K562 (cell line): ENCODE data around the gene ANO6. TPM values are rescaled to one million over a fixed set of nuclear protein-coding genes. Genes with fewer than 3 reads are reported as not detected.

Experiments
- ARID2 ChIP-seq: fragments of 450-650 bp; IDR thresholded peaks from 2 replicates; pipeline ENCODE4 v1.6.1; 2017; ENCODE audit warnings: antibody characterized with exemption, mild to moderate bottlenecking
- ARID4B ChIP-seq: sonication (generic); formaldehyde crosslinking; IDR thresholded peaks from 2 replicates; pipeline ENCODE4 v1.8.0; 2022; ENCODE audit warnings: mild to moderate bottlenecking, missing genetic modification reagents
- BHLHE40 ChIP-seq: IDR thresholded peaks from 2 replicates; pipeline ENCODE4 v1.6.1; 2011; ENCODE audit warnings: low read length, improper control_type of control experiment
- CC2D1A ChIP-seq: fragments of 450-650 bp; IDR thresholded peaks from 2 replicates; pipeline ENCODE4 v1.6.1; 2017; ENCODE audit warnings: mild to moderate bottlenecking
- CHD4 ChIP-seq: fragments of 200-600 bp; sonication (generic); IDR thresholded peaks from 3 replicates; pipeline ENCODE4 v1.6.1; 2012; ENCODE audit warnings: low read depth, mild to moderate bottlenecking, mixed read lengths, low read length, inconsistent platforms; ENCODE audit not compliant: insufficient read depth, insufficient replicate concordance, poor library complexity, severe bottlenecking
- ETV5 ChIP-seq: sonication (generic); formaldehyde crosslinking; IDR thresholded peaks from 2 replicates; pipeline ENCODE4 v1.4.0; 2020; ENCODE audit warnings: low read depth, mild to moderate bottlenecking, missing genetic modification reagents
- HNRNPL ChIP-seq: fragments of 200-400 bp; formaldehyde crosslinking; IDR thresholded peaks from 2 replicates; pipeline ENCODE4 v1.6.1; 2017; ENCODE audit warnings: low read depth, mild to moderate bottlenecking, low read length
- IFI16 ChIP-seq: fragments of 250-450 bp; sonication (Bioruptor Pico); IDR thresholded peaks from 2 replicates; pipeline ENCODE4 v2.1.2; 2022; ENCODE audit warnings: mild to moderate bottlenecking, inconsistent platforms
- KLF10 ChIP-seq: fragments of 250-450 bp; sonication (Bioruptor Pico); IDR thresholded peaks from 2 replicates; pipeline ENCODE4 v1.6.1; 2021; ENCODE audit warnings: matching md5 sums
- LEF1 ChIP-seq: fragments of 450-650 bp; IDR thresholded peaks from 2 replicates; pipeline ENCODE4 v1.6.1; 2016; ENCODE audit warnings: mild to moderate bottlenecking
- NFE2 ChIP-seq: IDR thresholded peaks from 2 replicates; pipeline ENCODE4 v1.6.1; 2014; ENCODE audit warnings: antibody characterized with exemption, low read depth
- SNRNP70 ChIP-seq: fragments of 200-400 bp; formaldehyde crosslinking; optimal IDR thresholded peaks from 2 replicates; pipeline ENCODE3; 2017; ENCODE audit warnings: low read depth, low read length
- ZC3H8 ChIP-seq: fragments of 450-650 bp; IDR thresholded peaks from 2 replicates; pipeline ENCODE4 v1.6.1; 2017
- ZNF12 ChIP-seq: sonication (generic); formaldehyde crosslinking; IDR thresholded peaks from 2 replicates; pipeline ENCODE4 v1.4.0; 2020; ENCODE audit warnings: mild to moderate bottlenecking, missing genetic modification reagents
- polyA plus RNA-seq, 8 experiments: library from polyadenylated mRNA; depleted of rRNA in 4 of 8; stranded (reverse) in 5 of 8; unstranded in 3 of 8; fragments of >200 nt; fragmentation: Nextera tagmentation in 2 of 8; fragmentation: Illumina TruSeq in 1 of 8; extraction: Ambion mirVana in 2 of 8; extraction: Trizol in 1 of 8; gene quantifications; 2 replicates each; pipeline versions ENCODE4 v1.2.1 to v1.2.3, GENCODE V29; 2011 to 2014; ENCODE audit warnings: inconsistent platforms in 1 of 8, missing spikeins in 1 of 8
- total RNA-seq, 7 experiments: library from RNA; depleted of rRNA in 6 of 7; stranded (reverse); fragments of >200 nt in 6 of 7; fragmentation: Illumina TruSeq in 2 of 7; extraction: Trizol in 2 of 7; gene quantifications; 2 replicates each; pipeline versions ENCODE4 v1.2.1 to v1.2.3, GENCODE V29; 2011 to 2021; ENCODE audit warnings: low replicate concordance in 1 of 7
- TF ChIP-seq, protein P1 (sequence below): sonication (generic); formaldehyde crosslinking; IDR thresholded peaks from 2 replicates; pipeline ENCODE4 v1.9.0; 2022; ENCODE audit warnings: mild to moderate bottlenecking, missing genetic modification reagents
- TF ChIP-seq, protein P2 (sequence below): fragments of 200-800 bp; sonication (Bioruptor generic); IDR thresholded peaks from 2 replicates; pipeline ENCODE4 v1.6.1; 2016; ENCODE audit warnings: missing genetic modification characterization, missing compliant biosample characterization
- TF ChIP-seq, protein P3 (sequence below): fragments of 450-650 bp; formaldehyde crosslinking; IDR thresholded peaks from 2 replicates; pipeline ENCODE4 v1.4.0; 2022; ENCODE audit warnings: missing genetic modification characterization

The ANO6 gene
- total and polyA plus RNA-seq, 9 of the 15 experiments (the other 6 are each of a cell fraction or from before 2014, with no cell fraction given): 3.5 to 24.7 (median 20.3) TPM

GRCh38 chr12:45234139-45234865 lies 18.4 kb downstream of the ANO6 start (continued):
- TF ChIP-seq ARID4B (CRISPR knock-in tag) (no peak), ARID2 (no peak), ZNF12 (CRISPR knock-in tag) (no peak), ETV5 (CRISPR knock-in tag) (no peak), IFI16 (CRISPR knock-in tag) (no peak), KLF10 (CRISPR knock-in tag) (no peak), LEF1 (no peak), ZC3H8 (no peak), SNRNP70 (no peak), CC2D1A (no peak), HNRNPL (no peak), CHD4 (no peak), BHLHE40 (no peak), NFE2 (peak; percentile 92)
- TF ChIP-seq, protein P1, sequence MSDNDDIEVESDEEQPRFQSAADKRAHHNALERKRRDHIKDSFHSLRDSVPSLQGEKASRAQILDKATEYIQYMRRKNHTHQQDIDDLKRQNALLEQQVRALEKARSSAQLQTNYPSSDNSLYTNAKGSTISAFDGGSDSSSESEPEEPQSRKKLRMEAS (CRISPR knock-in tag): no peak
- TF ChIP-seq, protein P2, sequence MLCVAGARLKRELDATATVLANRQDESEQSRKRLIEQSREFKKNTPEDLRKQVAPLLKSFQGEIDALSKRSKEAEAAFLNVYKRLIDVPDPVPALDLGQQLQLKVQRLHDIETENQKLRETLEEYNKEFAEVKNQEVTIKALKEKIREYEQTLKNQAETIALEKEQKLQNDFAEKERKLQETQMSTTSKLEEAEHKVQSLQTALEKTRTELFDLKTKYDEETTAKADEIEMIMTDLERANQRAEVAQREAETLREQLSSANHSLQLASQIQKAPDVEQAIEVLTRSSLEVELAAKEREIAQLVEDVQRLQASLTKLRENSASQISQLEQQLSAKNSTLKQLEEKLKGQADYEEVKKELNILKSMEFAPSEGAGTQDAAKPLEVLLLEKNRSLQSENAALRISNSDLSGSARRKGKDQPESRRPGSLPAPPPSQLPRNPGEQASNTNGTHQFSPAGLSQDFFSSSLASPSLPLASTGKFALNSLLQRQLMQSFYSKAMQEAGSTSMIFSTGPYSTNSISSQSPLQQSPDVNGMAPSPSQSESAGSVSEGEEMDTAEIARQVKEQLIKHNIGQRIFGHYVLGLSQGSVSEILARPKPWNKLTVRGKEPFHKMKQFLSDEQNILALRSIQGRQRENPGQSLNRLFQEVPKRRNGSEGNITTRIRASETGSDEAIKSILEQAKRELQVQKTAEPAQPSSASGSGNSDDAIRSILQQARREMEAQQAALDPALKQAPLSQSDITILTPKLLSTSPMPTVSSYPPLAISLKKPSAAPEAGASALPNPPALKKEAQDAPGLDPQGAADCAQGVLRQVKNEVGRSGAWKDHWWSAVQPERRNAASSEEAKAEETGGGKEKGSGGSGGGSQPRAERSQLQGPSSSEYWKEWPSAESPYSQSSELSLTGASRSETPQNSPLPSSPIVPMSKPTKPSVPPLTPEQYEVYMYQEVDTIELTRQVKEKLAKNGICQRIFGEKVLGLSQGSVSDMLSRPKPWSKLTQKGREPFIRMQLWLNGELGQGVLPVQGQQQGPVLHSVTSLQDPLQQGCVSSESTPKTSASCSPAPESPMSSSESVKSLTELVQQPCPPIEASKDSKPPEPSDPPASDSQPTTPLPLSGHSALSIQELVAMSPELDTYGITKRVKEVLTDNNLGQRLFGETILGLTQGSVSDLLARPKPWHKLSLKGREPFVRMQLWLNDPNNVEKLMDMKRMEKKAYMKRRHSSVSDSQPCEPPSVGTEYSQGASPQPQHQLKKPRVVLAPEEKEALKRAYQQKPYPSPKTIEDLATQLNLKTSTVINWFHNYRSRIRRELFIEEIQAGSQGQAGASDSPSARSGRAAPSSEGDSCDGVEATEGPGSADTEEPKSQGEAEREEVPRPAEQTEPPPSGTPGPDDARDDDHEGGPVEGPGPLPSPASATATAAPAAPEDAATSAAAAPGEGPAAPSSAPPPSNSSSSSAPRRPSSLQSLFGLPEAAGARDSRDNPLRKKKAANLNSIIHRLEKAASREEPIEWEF (CRISPR knock-in tag): no peak
- TF ChIP-seq, protein P3, sequence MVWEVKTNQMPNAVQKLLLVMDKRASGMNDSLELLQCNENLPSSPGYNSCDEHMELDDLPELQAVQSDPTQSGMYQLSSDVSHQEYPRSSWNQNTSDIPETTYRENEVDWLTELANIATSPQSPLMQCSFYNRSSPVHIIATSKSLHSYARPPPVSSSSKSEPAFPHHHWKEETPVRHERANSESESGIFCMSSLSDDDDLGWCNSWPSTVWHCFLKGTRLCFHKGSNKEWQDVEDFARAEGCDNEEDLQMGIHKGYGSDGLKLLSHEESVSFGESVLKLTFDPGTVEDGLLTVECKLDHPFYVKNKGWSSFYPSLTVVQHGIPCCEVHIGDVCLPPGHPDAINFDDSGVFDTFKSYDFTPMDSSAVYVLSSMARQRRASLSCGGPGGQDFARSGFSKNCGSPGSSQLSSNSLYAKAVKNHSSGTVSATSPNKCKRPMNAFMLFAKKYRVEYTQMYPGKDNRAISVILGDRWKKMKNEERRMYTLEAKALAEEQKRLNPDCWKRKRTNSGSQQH: no peak
